GM18507 (cell line): ENCODE results near the gene PLA2G5.

Experiments used
- DNase-seq: peaks from one replicate; pipeline ENCODE4 v3.0.0; 2011; ENCODE audit warnings: low read depth; ENCODE audit not compliant: insufficient read length; ENCODE audit errors: extremely low spot score
- FAIRE-seq: peaks from 2 replicates; lab custom pipeline; 2011; peaks lifted over from hg19 to GRCh38; lab: Jason Lieb, UNC

The PLA2G5 gene

GRCh38 chr1:20061866-20062265, 8.1 kb upstream of the PLA2G5 start:
- DNase-seq (no peak), FAIRE-seq (no peak)

- DNase-seq (no peak), FAIRE-seq (no peak)
These were observed 6.1 kb upstream of the PLA2G5 start for GRCh38 chr1:20063861-20064292.

GRCh38 chr1:20068722-20069121, 1.3 kb upstream of the PLA2G5 start:
- FAIRE-seq (no peak), DNase-seq (no peak)

- DNase-seq (no peak), FAIRE-seq (no peak)
These were observed 363 bp downstream of the PLA2G5 start for GRCh38 chr1:20070357-20070756.

- DNase-seq: no peak
- FAIRE-seq: no peak
These were observed 1.4 kb downstream of the PLA2G5 start for GRCh38 chr1:20071416-20071815.

GRCh38 chr1:20072771-20073170, 2.8 kb downstream of the PLA2G5 start:
- DNase-seq (no peak), FAIRE-seq (no peak)

GRCh38 chr1:20073256-20073655, 3.3 kb downstream of the PLA2G5 start:
- no peak for DNase-seq
- FAIRE-seq: no peak

GRCh38 chr1:20074055-20074724, 4.2 kb downstream of the PLA2G5 start:
- no peak for DNase-seq
- FAIRE-seq: no peak

GRCh38 chr1:20074725-20075171, 4.8 kb downstream of the PLA2G5 start:
- no peak for FAIRE-seq
- no peak for DNase-seq

- DNase-seq (no peak), FAIRE-seq (no peak)
These were observed 5.4 kb downstream of the PLA2G5 start for GRCh38 chr1:20075345-20075744.

GRCh38 chr1:20076223-20076622, 6.2 kb downstream of the PLA2G5 start:
- FAIRE-seq: peak; percentile 21
- no peak for DNase-seq

- DNase-seq: no peak
These were observed 6.9 kb downstream of the PLA2G5 start for GRCh38 chr1:20076710-20077461.

GRCh38 chr1:20078171-20078651, 8.2 kb downstream of the PLA2G5 start:
- FAIRE-seq (peak; percentile 75), DNase-seq (no peak)

More at GRCh38 chr1:20076710-20077461, 6.9 kb downstream of the PLA2G5 start:
- FAIRE-seq: peak; percentile 36

GRCh38 chr1:20078711-20079110, 8.7 kb downstream of the PLA2G5 start:
- DNase-seq: no peak
- FAIRE-seq: no peak

- FAIRE-seq (no peak), DNase-seq (no peak)
These were observed 9.8 kb downstream of the PLA2G5 start for GRCh38 chr1:20079661-20080305.

GRCh38 chr1:20080441-20081352, 10.7 kb downstream of the PLA2G5 start:
- FAIRE-seq (no peak), DNase-seq (no peak)

GRCh38 chr1:20081353-20081810, 11.4 kb downstream of the PLA2G5 start:
- DNase-seq: no peak
- no peak for FAIRE-seq

- DNase-seq: no peak
- no peak for FAIRE-seq
These were observed 12.8 kb downstream of the PLA2G5 start for GRCh38 chr1:20082772-20083171.
